Activated CD4-positive, alpha-beta T cell treated with anti-CD3 and anti-CD28 coated beads, Interleukin-2, amount 50 U/mL, for 24 hours (primary cell): ENCODE data around the gene PSPH.
"Not testable (repeated sequence)": the region's sequence is repeated elsewhere in the genome, so short reads cannot be mapped to it uniquely, and the experiment has no call there.

Experiments
- DNase-seq, 2 donors: peaks; one replicate each; pipeline ENCODE4 v3.0.0-alpha.2; 2020; ENCODE audit warnings: low read depth in 1 of 2, low spot score in 1 of 2

PSPH gene

GRCh38 chr7:56063500-56063881 lies 12.2 kb upstream of the PSPH start:
- no peak for DNase-seq

GRCh38 chr7:56062382-56062781 lies 11.1 kb upstream of the PSPH start:
- DNase-seq, result no peak

GRCh38 chr7:56053993-56054392 lies 2.7 kb upstream of the PSPH start:
- no peak for DNase-seq

GRCh38 chr7:56053379-56053778 lies 2.1 kb upstream of the PSPH start:
- DNase-seq, result no peak

GRCh38 chr7:56051053-56051338 lies 248 bp downstream of the PSPH start:
- no peak for DNase-seq

GRCh38 chr7:56048763-56049162 lies 2.5 kb downstream of the PSPH start:
- not testable (repeated sequence) for DNase-seq

GRCh38 chr7:56048245-56048644 lies 3.0 kb downstream of the PSPH start:
- DNase-seq, result no peak

- not testable (repeated sequence) for DNase-seq
Observed at GRCh38 chr7:56047446-56048116, 3.7 kb downstream of the PSPH start.

GRCh38 chr7:56046721-56047445 lies 4.4 kb downstream of the PSPH start:
- DNase-seq, result no peak

GRCh38 chr7:56045758-56046157 lies 5.5 kb downstream of the PSPH start:
- DNase-seq, result not testable (repeated sequence)

- DNase-seq, result no peak
Observed at GRCh38 chr7:56040730-56041129, 10.5 kb downstream of the PSPH start.

- peak; percentile 27 to 47 for DNase-seq
Observed at GRCh38 chr7:56033671-56034432, 17.4 kb downstream of the PSPH start.

GRCh38 chr7:56032578-56032977 lies 18.7 kb downstream of the PSPH start:
- DNase-seq, result not testable (repeated sequence)

- DNase-seq, result not testable (repeated sequence)
Observed at GRCh38 chr7:56031556-56031955, 19.7 kb downstream of the PSPH start.

- DNase-seq, result no peak
Observed at GRCh38 chr7:56030340-56030739, 20.9 kb downstream of the PSPH start.

GRCh38 chr7:56028942-56029630 lies 22.2 kb downstream of the PSPH start:
- no peak for DNase-seq

- DNase-seq, result no peak
Observed at GRCh38 chr7:56026538-56026937, 24.7 kb downstream of the PSPH start.

GRCh38 chr7:56023500-56023899 lies 27.7 kb downstream of the PSPH start:
- DNase-seq, result no peak

- no peak for DNase-seq
Observed at GRCh38 chr7:56019501-56019900, 31.7 kb downstream of the PSPH start.

GRCh38 chr7:56017015-56017414 lies 34.2 kb downstream of the PSPH start:
- not testable (repeated sequence) for DNase-seq

GRCh38 chr7:56009695-56010094 lies 41.5 kb downstream of the PSPH start:
- DNase-seq, result no peak

- no peak for DNase-seq
Observed at GRCh38 chr7:56007891-56008290, 43.4 kb downstream of the PSPH start.
